Cerebellar nuclear complex (tissue), 1 donor: ENCODE data around the gene AUTS2.
"Not testable (repeated sequence)": the region's sequence is repeated elsewhere in the genome, so short reads cannot be mapped to it uniquely, and the experiment has no call there.

ENCODE experiments used
- DNase-seq, 2 experiments: peaks; one replicate each; lab custom pipeline; 2025; lab: John Stamatoyannopoulos, UW

The AUTS2 gene

DNA sequence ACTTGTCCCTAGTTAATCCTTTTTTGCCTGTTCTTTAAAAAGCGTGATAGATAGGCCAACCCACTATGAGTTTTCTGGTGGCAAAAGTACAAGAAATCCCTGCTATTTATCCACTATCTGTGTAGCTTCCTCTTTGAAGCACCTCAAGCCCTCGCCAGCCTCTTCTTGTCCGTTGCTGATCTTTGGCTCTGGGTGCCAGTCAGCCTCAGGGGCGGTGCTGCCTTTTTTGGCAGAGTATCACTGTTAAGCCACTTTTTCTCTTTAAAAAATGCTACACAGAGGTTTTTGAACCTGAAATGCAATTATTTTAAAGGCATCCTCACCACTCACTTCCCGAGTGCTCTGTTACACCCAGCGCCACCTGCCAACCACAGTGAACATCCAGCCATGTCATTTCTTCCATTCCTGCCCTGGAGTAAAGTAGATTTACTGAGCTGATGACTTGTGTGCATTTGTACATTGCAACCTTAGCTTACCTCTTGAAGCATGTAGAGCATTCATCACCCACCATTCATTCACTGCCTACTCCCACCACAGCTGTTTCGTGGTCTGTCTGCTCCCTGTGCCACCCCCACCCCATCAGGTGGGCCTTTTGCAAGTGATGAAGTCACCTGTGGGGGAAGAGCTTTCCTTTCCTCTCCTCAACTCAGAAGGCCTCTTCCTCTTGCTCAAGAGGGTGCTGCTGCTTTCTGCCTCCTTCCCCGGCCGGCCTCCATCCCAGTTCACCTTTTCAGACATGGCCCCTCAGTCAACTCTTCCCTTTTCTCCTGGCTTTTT, 1119.5 kb downstream of the AUTS2 start:
- DNase-seq, result no peak

DNA sequence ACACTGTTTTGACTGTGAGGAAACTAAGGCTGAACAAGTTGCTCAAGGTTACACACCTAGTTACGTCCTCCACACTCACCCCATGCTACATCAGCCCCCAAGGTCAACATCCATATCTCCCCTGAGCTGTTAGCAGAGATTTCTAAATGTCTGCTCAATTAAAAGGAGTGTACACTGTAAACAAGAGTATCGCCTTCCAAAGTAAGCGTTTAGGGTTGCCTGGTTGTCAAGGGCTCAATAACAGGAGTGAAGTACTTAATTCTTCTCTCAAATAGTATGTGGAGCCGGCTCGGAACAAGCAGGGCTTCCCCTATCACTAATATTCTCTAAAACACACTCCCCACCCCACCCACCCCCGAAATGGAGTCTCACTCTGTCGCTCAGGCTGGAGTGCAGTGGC, 1120.8 kb downstream of the AUTS2 start:
- DNase-seq, result no peak

DNA sequence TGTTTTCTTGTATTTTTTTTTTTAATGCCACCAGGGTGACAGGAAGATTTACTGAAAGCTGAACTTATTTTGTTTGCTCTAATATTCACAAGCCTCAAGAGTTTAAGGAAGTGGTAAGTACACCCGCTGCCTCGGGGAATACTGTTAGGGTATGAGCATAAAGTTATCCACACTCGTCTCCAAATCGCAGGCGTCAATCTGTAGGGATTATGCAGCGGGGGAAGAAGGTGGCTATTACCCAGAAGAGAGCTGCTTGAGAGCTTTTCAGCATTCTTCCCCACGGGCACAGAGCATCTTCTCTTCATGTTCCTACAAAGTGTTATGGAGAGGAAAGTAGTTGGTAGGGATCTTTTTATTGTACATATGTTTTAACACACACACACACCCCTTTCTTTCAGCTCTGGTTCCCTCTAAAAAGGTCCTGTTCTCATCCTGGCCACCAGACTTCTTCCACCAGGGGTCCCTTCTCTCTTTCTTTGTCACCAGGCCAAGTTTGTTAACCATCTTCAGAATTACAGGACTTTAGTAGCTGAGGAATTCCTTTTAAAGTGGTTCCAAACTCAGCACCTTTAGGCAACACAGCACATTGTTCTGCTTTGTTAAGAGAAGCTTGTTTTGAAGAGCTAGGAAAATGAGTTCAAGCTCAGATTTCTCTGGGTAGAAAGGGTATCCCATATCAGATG, 1122.1 kb downstream of the AUTS2 start:
- DNase-seq, result no peak

DNA sequence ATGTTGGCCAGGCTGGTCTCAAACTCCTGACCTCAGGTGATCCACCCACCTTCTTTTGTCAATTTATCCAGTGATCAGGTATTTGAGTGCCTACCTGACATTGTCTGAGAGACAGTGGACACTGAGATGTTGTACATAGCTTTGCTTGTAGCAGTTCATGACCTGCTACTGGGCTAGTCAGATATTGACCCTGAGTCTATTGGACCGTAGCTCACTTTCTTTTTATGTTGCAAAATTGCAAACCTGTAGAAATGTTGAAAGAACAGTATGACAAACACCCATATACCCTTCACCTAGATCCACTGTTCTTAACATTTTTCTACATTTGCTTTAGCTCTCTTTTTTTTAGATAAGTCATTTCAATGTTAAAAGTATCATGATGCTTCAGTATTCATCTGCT, 1123.2 kb downstream of the AUTS2 start:
- DNase-seq, result no peak

GRCh38 chr7:70723339-70723738, 1125.1 kb downstream of the AUTS2 start:
- DNase-seq, result no peak

DNA sequence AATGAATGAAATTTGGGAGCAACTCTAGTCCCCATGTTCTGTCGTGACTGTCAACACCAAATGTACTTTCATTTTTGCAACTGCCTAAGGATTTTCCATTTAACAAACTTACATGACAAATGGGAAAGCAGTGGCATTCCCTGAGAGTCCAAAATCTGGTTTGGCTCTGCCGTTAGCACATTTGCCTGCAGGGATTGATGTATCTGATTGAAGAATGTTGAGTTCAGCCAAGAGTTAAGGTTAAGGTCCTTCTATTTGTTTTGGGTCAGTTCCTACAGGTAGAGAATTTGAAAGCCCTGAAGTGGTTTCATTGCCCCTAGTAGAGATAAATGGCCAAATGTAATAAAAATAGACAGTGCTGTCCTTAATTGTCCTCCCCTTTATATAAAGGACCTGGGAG, 1127.2 kb downstream of the AUTS2 start:
- no peak for DNase-seq

DNA sequence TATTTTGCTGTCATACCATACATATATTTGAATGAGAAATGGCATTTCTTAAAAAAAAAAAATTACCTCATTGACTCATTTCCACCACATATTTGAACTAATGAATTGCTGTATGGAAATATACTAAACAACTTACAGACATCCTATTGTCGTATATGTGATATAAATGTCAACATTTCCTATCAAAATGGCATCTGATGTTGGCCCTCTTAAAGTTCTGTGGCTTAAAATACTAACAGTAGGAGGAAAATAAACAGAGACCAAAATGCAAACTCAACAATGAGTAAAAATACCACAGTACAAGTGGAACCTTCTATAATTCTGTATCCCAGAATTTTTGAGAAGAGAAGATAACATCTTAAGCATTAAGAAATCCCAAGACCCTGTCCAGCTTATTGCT, 1128.0 kb downstream of the AUTS2 start:
- no peak for DNase-seq

GRCh38 chr7:70726951-70727378, 1128.7 kb downstream of the AUTS2 start:
- no peak for DNase-seq

GRCh38 chr7:70727861-70728260, 1129.6 kb downstream of the AUTS2 start:
- no peak for DNase-seq

DNA sequence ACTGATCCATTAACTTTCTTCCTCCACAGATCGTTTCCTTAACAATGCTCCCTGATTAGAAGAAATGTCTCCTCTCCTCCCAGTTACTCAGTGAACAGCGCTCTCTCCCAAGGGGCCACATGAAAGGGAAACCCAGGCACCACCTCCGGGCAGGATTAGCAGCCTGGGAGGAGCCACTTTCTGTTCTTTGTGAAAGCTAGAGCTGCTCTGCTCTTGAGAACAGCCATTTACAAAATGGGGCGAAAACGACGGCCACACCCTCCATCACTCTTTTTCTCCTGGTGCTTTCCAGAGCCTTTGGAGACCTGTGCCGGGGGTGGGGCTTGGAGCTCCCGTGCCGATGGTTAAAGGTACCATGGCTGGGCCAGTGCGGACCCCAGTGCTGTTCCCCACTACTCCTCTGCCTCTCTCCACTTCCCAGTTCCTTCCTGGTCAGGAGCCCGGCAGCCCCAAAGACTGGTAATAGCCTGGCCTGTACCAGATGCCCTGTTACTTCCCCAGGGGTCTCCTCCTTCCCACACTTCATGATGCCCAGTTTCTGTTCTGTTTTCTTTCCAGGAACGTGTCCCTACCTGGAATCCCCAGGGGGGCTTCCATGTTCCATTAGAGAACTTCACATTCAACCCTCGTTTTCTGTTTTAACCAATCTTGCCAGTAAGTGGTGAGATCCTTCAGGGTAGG, 1130.7 kb downstream of the AUTS2 start:
- no peak for DNase-seq

DNA sequence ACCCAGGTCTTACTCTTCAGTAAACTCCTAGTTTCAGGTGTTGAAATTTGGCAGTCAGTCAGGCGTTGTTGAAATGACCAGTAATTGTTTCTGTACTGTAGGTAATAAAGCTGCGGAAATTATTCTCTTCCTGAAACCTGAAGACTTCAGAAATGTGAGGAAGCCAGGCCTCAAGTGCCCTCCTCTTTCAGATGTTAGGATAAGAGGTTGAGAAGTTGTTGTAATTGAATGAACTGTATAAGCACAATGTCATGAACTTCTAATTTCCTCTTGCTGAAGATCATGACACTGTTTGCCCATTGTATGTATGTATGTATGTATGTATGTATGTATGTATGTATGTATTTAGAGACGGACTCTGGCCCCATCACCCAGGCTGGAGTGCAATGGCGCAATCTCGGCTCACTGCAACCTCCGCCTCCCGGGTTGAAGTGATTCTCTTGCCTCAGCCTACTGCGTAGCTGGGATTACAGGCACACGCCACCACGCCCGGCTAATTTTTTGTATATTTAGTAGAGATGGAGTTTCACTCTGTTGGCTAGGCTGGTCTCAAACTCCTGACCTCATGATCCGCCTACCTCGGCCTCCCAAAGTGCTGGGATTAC, 1131.4 kb downstream of the AUTS2 start:
- DNase-seq, result not testable (repeated sequence)

DNA sequence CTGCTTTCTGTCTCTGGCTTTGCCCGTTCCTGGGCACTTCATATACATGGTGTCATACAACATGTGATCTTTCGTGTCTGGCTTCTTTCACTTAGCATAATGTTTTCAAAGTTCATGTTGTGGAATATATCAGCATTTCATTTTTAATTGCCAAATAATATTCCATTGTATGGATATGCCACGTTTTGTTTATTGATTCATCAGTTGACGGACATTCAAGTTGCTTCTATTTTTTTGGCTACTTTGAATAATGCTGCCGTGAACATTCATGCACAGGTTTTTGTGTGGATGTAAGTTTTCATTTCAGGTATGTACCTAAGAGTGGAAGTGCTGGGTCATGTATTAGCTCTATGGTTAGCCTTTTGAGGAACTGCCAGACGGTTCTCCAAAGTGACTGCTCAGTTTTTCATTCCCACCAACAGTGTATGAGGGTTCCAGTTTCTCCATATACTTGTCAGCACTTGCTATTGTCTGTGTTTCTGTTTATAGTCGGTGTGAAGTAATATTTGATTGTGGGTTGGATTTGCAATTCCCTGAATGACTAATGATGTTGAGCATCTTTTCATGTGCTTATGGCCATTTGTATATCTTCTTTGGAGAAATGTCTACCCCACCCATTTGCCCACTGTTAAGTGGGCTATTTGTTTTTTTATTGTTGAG, 1132.3 kb downstream of the AUTS2 start:
- DNase-seq, result no peak

- DNase-seq, result no peak
Observed at GRCh38 chr7:70733090-70733489, 1134.8 kb downstream of the AUTS2 start.

DNA sequence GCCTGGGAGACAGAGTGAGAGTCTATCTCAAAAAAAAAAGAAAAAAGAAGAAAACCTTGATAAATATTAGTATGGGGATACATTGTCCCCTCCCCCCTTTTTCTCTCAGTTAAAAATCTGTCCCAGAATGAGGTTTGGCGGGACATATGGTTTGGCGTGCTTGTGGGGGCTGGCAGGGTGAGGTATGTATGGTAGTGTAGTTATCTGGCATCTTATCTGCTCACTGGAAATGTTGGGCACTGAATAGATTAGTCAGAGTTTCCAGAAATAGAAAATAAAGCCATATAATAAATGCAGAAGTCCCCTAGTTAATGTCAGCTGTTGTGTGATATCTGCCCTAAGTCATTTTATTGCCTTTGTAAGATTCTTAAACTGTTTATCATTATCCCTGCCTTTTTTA, 1136.1 kb downstream of the AUTS2 start:
- no peak for DNase-seq

GRCh38 chr7:70735313-70735712, 1137.0 kb downstream of the AUTS2 start:
- DNase-seq, result no peak

- DNase-seq, result no peak
Observed at GRCh38 chr7:70736715-70737460, 1138.6 kb downstream of the AUTS2 start.

DNA sequence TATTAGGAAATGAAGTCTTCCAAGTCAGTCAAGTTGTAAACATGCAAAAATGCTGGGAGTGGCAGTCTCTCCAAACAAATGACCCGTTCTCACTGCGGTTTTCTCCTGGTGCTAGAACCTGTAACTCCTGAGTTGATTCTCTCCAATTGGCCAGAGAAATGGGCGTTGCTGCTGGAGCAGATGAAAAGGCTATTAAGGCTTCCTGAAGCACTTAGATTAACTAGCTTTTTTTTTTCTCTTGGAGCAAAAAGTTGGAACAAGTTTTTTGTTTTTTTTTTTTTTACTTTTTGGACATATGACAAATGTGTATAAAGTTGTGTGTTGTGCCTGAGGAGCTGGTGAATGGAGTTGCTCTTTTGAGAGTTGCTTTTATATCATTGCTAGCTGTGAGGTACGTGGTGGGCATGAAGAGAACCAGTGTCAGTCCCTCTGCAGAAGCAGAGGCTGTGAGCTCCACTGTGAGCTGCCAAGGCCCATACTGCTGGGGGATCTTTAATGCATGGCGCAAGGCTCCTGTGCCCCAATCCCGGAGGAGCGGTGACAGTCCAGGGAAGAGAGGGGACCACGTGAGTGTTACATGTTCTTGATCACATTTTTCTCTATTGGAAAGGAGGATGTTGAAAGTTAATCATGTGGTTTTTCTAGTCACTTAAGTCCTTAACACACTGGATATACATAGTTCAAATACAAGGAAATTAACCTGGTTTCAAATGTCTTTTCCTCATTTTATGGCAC, 1140.0 kb downstream of the AUTS2 start:
- DNase-seq, result no peak

DNA sequence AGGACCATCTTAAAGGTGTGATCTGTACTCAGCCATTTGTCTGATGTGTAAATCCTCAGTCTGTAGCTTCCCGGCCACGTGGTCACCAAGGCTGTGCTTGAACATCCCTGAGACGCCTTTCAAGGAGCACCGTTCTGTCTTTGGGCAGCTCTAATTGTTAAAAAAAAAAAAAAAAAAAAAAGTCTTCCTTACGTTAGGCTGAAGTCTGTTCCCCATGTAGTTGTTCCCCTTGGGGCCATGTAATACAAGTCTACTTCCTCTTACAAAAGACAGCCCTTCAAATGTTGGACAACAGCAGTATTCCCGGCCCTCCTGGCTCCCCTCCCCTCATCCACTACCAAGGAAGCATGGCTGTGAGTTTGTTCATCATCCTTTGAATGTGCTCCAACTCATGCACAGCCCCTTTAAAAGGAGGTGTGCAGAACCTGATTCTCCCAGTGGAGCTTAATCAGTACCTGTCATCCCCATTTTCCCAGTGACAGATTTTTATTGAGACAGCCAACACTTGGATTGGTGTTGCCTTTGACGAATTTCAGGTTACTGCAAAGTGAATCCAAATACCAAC, 1141.5 kb downstream of the AUTS2 start:
- DNase-seq, result no peak

DNA sequence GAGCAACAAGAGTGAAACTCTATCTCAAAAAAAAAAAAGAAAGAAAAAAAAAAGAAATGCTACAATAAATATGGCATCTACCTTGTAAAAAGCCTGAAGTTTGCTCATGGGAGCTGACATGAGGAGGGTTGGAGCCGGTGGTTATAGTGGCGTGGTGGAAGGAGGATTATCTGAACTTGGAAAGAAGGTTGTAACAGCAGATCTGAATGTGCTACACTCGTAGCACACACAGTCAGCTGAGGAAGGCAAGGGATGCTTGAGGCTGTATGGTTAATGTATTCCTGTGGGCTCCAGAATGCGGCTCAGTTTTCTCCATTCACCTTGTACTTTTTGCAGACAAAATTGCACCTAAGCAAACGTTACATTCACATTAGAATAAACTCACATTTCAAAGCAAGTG, 1143.4 kb downstream of the AUTS2 start:
- DNase-seq, result no peak
